Lower leg skin (tissue), 4 donors: ENCODE results near the gene CYTH3. TPM values are rescaled to one million over a fixed set of nuclear protein-coding genes. Genes with fewer than 3 reads are reported as not detected.
"Not testable (repeated sequence)": the region's sequence is repeated elsewhere in the genome, so short reads cannot be mapped to it uniquely, and the experiment has no call there.

Experiments used
- DNase-seq, 2 donors: peaks; one replicate each; pipeline ENCODE4 v3.0.0-alpha.2; 2019; ENCODE audit warnings: low spot score in 2 of 2
- H3K4me3 ChIP-seq: fragments of 200-600 bp; sonication (generic); 2 replicates; pipeline ENCODE4 v1.5.1; 2017; ENCODE audit warnings: mild to moderate bottlenecking, low read depth; ENCODE audit not compliant: poor library complexity, severe bottlenecking
- CTCF ChIP-seq, 3 donors: fragments of 450-650 bp; IDR thresholded peaks; one replicate each; pipeline ENCODE4 v1.5.1; 2016; ENCODE audit warnings: antibody characterized with exemption in 3 of 3, mild to moderate bottlenecking in 3 of 3, moderate library complexity in 2 of 3
- POLR2A ChIP-seq, 2 donors: fragments of 450-650 bp; IDR thresholded peaks; one replicate each; pipeline ENCODE4 v1.6.1; 2016 to 2017; ENCODE audit warnings: antibody characterized with exemption in 2 of 2, mild to moderate bottlenecking in 1 of 2, moderate library complexity in 1 of 2
- WGBS, 2 donors: methylation state at CpG; one replicate each; pipeline ENCODE4 v1.1.5; 2018; 5-methylcytosine and 5-hydroxymethylcytosine counted together
- intact Hi-C: fragments of 100-400 bp; cut with DNase I; formaldehyde crosslinking; loops from one replicate; pipeline ENCODE4 v1.15.0; 2023; ENCODE audit warnings: low total_unique reads
- total RNA-seq, 4 donors: library from RNA; depleted of rRNA; stranded (reverse); fragments of >200 nt; gene quantifications; one replicate each; pipeline ENCODE4 v1.1.0, GENCODE V29; 2016

The CYTH3 gene
- total RNA-seq, 4 donors from 2014 or later: 40.3 to 108 (median 44.7) TPM

- intact Hi-C loops: no loop called here
- DNase-seq: no peak
- TF ChIP-seq POLR2A (IDR thresholded peaks at IDR 0.05) (no peak), CTCF (IDR thresholded peaks at IDR 0.05) (no peak)
- 63 to 76% methylated on average over 8 of the region's 8 CpGs for WGBS, 2 donors
- H3K4me3 ChIP-seq: no peak overlapping the region
Measured at GRCh38 chr7:6286486-6286885, 14.1 kb upstream of the CYTH3 start.

GRCh38 chr7:6284461-6285360, 12.3 kb upstream of the CYTH3 start:
- TF ChIP-seq POLR2A (IDR thresholded peaks at IDR 0.05): no peak
- no peak for TF ChIP-seq CTCF (IDR thresholded peaks at IDR 0.05)
- intact Hi-C loops: no loop called here
- DNase-seq: no peak
- H3K4me3 ChIP-seq: no peak overlapping the region
- 75 to 80% methylated on average over 20 of the region's 20 CpGs for WGBS, 2 donors

- H3K4me3 ChIP-seq: no peak overlapping the region
- no peak for TF ChIP-seq CTCF (IDR thresholded peaks at IDR 0.05)
- TF ChIP-seq POLR2A (IDR thresholded peaks at IDR 0.05): no peak
- intact Hi-C loops: no loop called here
- DNase-seq: no peak
- 79 to 89% methylated on average over 7 of the region's 7 CpGs for WGBS, 2 donors
Measured at GRCh38 chr7:6284055-6284400, 11.6 kb upstream of the CYTH3 start.

GRCh38 chr7:6283391-6284054, 11.1 kb upstream of the CYTH3 start:
- 81 to 82% methylated on average over 9 of the region's 9 CpGs for WGBS, 2 donors
- peak in 1 of 2 donors; percentile 85 for DNase-seq
- H3K4me3 ChIP-seq, intact Hi-C loops: not testable (repeated sequence)

- H3K4me3 ChIP-seq: no peak overlapping the region
- intact Hi-C loops: no loop called here
- peak in 1 of 2 donors; percentile 32 for DNase-seq
- TF ChIP-seq POLR2A (IDR thresholded peaks at IDR 0.05) (no peak), CTCF (IDR thresholded peaks at IDR 0.05) (no peak)
- 92% methylated on average over 5 of the region's 5 CpGs for WGBS, 2 donors
Measured at GRCh38 chr7:6279937-6280336, 7.5 kb upstream of the CYTH3 start.

GRCh38 chr7:6279341-6279740, 6.9 kb upstream of the CYTH3 start:
- no peak for TF ChIP-seq CTCF (IDR thresholded peaks at IDR 0.05)
- no peak for TF ChIP-seq POLR2A (IDR thresholded peaks at IDR 0.05)
- H3K4me3 ChIP-seq: no peak overlapping the region
- DNase-seq: no peak
- intact Hi-C loops: no loop called here
- 63 to 64% methylated on average over 3 of the region's 3 CpGs for WGBS, 2 donors
